Trophoblast cell (in vitro differentiated cells and primary cell): ENCODE results near the gene GALNT8.
A peak's percentile ranks its signal among the peaks of the same experiment; 100 is the strongest.

Experiments
- DNase-seq, 2 donors: peaks; one replicate each; pipeline ENCODE4 v3.0.0-alpha.2; 2016
- H2AFZ ChIP-seq: 2 replicates; pipeline ENCODE4 v1.6.1; 2013; ENCODE audit warnings: low read length, moderate library complexity, mild to moderate bottlenecking; ENCODE audit not compliant: insufficient read depth, poor library complexity
- H2AK5ac ChIP-seq: 2 replicates; pipeline ENCODE4 v1.6.1; 2013; ENCODE audit warnings: mild to moderate bottlenecking, low read length
- H2BK120ac ChIP-seq: 2 replicates; pipeline ENCODE4 v1.6.1; 2013; ENCODE audit warnings: low read length, mild to moderate bottlenecking, moderate library complexity; ENCODE audit not compliant: insufficient read depth, poor library complexity
- H2BK12ac ChIP-seq: 2 replicates; pipeline ENCODE4 v1.6.1; 2013; ENCODE audit warnings: mild to moderate bottlenecking, low read length, moderate library complexity
- H2BK5ac ChIP-seq: 2 replicates; pipeline ENCODE4 v1.6.1; 2013; ENCODE audit warnings: low read length, low read depth, moderate library complexity, mild to moderate bottlenecking; ENCODE audit not compliant: poor library complexity
- H3K14ac ChIP-seq: 2 replicates; pipeline ENCODE4 v1.6.1; 2013; ENCODE audit warnings: mild to moderate bottlenecking, low read length
- H3K18ac ChIP-seq: 2 replicates; pipeline ENCODE4 v1.6.1; 2013; ENCODE audit warnings: mild to moderate bottlenecking, low read length
- H3K23ac ChIP-seq: 2 replicates; pipeline ENCODE4 v1.6.1; 2013; ENCODE audit warnings: low read length
- H3K27ac ChIP-seq: 2 replicates; pipeline ENCODE4 v1.5.1; 2013; ENCODE audit warnings: low read depth, mild to moderate bottlenecking, inconsistent platforms, low read length, moderate library complexity
- H3K27me3 ChIP-seq: 2 replicates; pipeline ENCODE4 v1.6.1; 2013; ENCODE audit warnings: inconsistent platforms, mild to moderate bottlenecking, low read length, moderate library complexity; ENCODE audit not compliant: insufficient read depth
- H3K36me3 ChIP-seq, 2 experiments: 1 replicate in 1 of 2; 2 replicates in 1 of 2; pipeline ENCODE4 v1.6.1; 2013; ENCODE audit warnings: low read length in 2 of 2, mild to moderate bottlenecking in 2 of 2, moderate library complexity in 1 of 2; ENCODE audit not compliant: insufficient read depth in 2 of 2, control insufficient read depth in 1 of 2
- H3K4ac ChIP-seq: 2 replicates; pipeline ENCODE4 v1.6.1; 2013; ENCODE audit warnings: low read depth, mild to moderate bottlenecking, low read length, moderate library complexity
- H3K4me1 ChIP-seq, 2 experiments: 1 replicate in 1 of 2; 2 replicates in 1 of 2; pipeline ENCODE4 v1.6.1; 2013; ENCODE audit warnings: low read length in 2 of 2, mild to moderate bottlenecking in 2 of 2, moderate library complexity in 1 of 2; ENCODE audit not compliant: insufficient read depth in 2 of 2, control insufficient read depth in 1 of 2
- H3K4me2 ChIP-seq: 2 replicates; pipeline ENCODE4 v1.6.1; 2013; ENCODE audit warnings: inconsistent platforms, mild to moderate bottlenecking, low read length, moderate library complexity
- H3K4me3 ChIP-seq: 2 replicates; pipeline ENCODE4 v1.5.1; 2013; ENCODE audit warnings: mild to moderate bottlenecking, low read depth, low read length, inconsistent platforms
- H3K79me1 ChIP-seq: one replicate; pipeline ENCODE4 v1.6.1; 2013; ENCODE audit warnings: low read length
- H3K79me2 ChIP-seq: 2 replicates; pipeline ENCODE4 v1.6.1; 2013; ENCODE audit warnings: low read length, mild to moderate bottlenecking; ENCODE audit not compliant: control insufficient read depth, insufficient read depth, poor library complexity
- H3K9ac ChIP-seq: 2 replicates; pipeline ENCODE4 v1.6.1; 2013; ENCODE audit warnings: mild to moderate bottlenecking, low read length
- H3K9me3 ChIP-seq: 2 replicates; pipeline ENCODE4 v1.6.1; 2013; ENCODE audit warnings: low read depth, mild to moderate bottlenecking, control low read depth, inconsistent platforms, low read length; ENCODE audit not compliant: insufficient read depth
- H4K12ac ChIP-seq: 2 replicates; pipeline ENCODE4 v1.6.1; 2013; ENCODE audit warnings: low read depth, mild to moderate bottlenecking, low read length, moderate library complexity
- H4K8ac ChIP-seq: 2 replicates; pipeline ENCODE4 v1.6.1; 2013; ENCODE audit warnings: low read depth, mild to moderate bottlenecking, low read length, moderate library complexity
- H4K91ac ChIP-seq: one replicate; pipeline ENCODE4 v1.6.1; 2013; ENCODE audit warnings: low read depth, mild to moderate bottlenecking, low read length, moderate library complexity
- WGBS: extraction: QIAGEN DNeasy Blood & Tissue Kit; methylation state at CpG from one replicate; pipeline ENCODE4 v1.1.7; 2013; ENCODE audit warnings: missing lambda C conversion rate; ENCODE audit not compliant: insufficient read length, insufficient coverage; ENCODE audit errors: extremely low coverage; 5-methylcytosine and 5-hydroxymethylcytosine counted together

Gene GALNT8

GRCh38 chr12:4817880-4818279 is 97.7 kb downstream of the GALNT8 start:
- DNase-seq, result peak in 1 of 2 donors; percentile 1
- Histone ChIP-seq H2BK5ac (no peak overlapping the region), H4K12ac (no peak overlapping the region), H3K9ac (no peak overlapping the region), H3K36me3 (no peaks in the 10 kb centered on the region), H3K4me1 (no peaks in the 10 kb centered on the region), H2AK5ac (no peak overlapping the region), H4K8ac (no peak overlapping the region), H3K27me3 (no peaks in the 10 kb centered on the region), H2BK12ac (no peak overlapping the region), H3K4me3 (no peak overlapping the region), H3K4me2 (no peak overlapping the region), H3K9me3 (no peaks in the 10 kb centered on the region), H3K4ac (no peak overlapping the region), H3K14ac (no peak overlapping the region), H2AFZ (no peak overlapping the region), H2BK120ac (no peak overlapping the region), H3K79me2 (no peaks in the 10 kb centered on the region), H3K23ac (no peak overlapping the region), H3K79me1 (no peaks in the 10 kb centered on the region), H4K91ac (no peak overlapping the region), H3K18ac (no peak overlapping the region), H3K27ac (no peak overlapping the region)
- no CpG with 5 or more reads among the region's 8 CpGs for WGBS

GRCh38 chr12:4819654-4820053 is 99.5 kb downstream of the GALNT8 start:
- no peak overlapping the region for H2AK5ac ChIP-seq
- H3K9ac ChIP-seq, result no peak overlapping the region
- H3K14ac ChIP-seq, result no peak overlapping the region
- no peak overlapping the region for H2BK5ac ChIP-seq
- no CpG with 5 or more reads among the region's 7 CpGs for WGBS
- no peak overlapping the region for H3K4ac ChIP-seq
- H3K23ac ChIP-seq, result no peak overlapping the region
- H3K27ac ChIP-seq, result no peak overlapping the region
- H4K91ac ChIP-seq, result no peak overlapping the region
- H4K8ac ChIP-seq, result no peak overlapping the region
- no peaks in the 10 kb centered on the region for H3K9me3 ChIP-seq
- peaks cover 0 to 3% of the 10 kb centered on the region in 2 experiments for H3K4me1 ChIP-seq
- no peaks in the 10 kb centered on the region for H3K36me3 ChIP-seq
- H2BK120ac ChIP-seq, result no peak overlapping the region
- no peak overlapping the region for H3K4me2 ChIP-seq
- DNase-seq, result peak; percentile 16 to 38
- no peak overlapping the region for H2BK12ac ChIP-seq
- H3K79me2 ChIP-seq, result no peaks in the 10 kb centered on the region
- H3K18ac ChIP-seq, result no peak overlapping the region
- H2AFZ ChIP-seq, result no peak overlapping the region
- H3K79me1 ChIP-seq, result no peaks in the 10 kb centered on the region
- H3K4me3 ChIP-seq, result no peak overlapping the region
- H3K27me3 ChIP-seq, result no peaks in the 10 kb centered on the region
- H4K12ac ChIP-seq, result no peak overlapping the region

DNA sequence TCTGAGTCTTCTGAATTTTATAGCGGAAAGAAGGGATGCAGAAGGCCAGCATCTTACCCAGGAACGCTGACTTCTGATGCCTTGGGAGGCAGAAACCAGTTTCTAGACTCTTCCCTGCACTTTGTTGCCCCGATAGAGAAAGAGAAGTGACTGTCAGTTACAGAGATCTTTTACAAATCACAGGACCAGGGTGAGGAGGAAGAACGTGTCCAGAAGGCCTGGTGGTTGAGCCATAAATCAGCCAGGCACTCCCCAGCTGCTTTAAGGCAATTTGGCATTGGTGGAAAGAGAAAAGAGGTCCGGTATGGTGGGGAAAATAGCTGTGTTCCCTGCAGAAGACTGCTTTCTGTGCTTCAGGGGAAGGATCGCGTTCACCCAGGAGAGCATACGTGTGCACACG is 100.8 kb downstream of the GALNT8 start:
- no peak overlapping the region for H3K4me2 ChIP-seq
- no peak overlapping the region for H3K27ac ChIP-seq
- peaks cover 0 to 3% of the 10 kb centered on the region in 2 experiments for H3K4me1 ChIP-seq
- no peak overlapping the region for H3K23ac ChIP-seq
- H2AFZ ChIP-seq, result no peak overlapping the region
- H3K18ac ChIP-seq, result no peak overlapping the region
- no peak overlapping the region for H2BK120ac ChIP-seq
- no CpG with 5 or more reads among the region's 9 CpGs for WGBS
- no peak overlapping the region for H4K12ac ChIP-seq
- H3K4me3 ChIP-seq, result no peak overlapping the region
- no peaks in the 10 kb centered on the region for H3K36me3 ChIP-seq
- no peaks in the 10 kb centered on the region for H3K9me3 ChIP-seq
- DNase-seq, result no peak
- H3K79me1 ChIP-seq, result no peaks in the 10 kb centered on the region
- H3K27me3 ChIP-seq, result no peaks in the 10 kb centered on the region
- no peak overlapping the region for H3K4ac ChIP-seq
- H2AK5ac ChIP-seq, result no peak overlapping the region
- H4K8ac ChIP-seq, result no peak overlapping the region
- H4K91ac ChIP-seq, result no peak overlapping the region
- no peaks in the 10 kb centered on the region for H3K79me2 ChIP-seq
- no peak overlapping the region for H2BK12ac ChIP-seq
- H2BK5ac ChIP-seq, result no peak overlapping the region
- H3K14ac ChIP-seq, result no peak overlapping the region
- H3K9ac ChIP-seq, result no peak overlapping the region
